Esophagus muscularis mucosa (tissue), 3 donors: ENCODE data around the gene DLG4.

Experiments
- POLR2A ChIP-seq: fragments of 450-650 bp; IDR thresholded peaks from one replicate; pipeline ENCODE4 v1.6.1; 2017; ENCODE audit warnings: antibody characterized with exemption, moderate library complexity, mild to moderate bottlenecking, low read depth
- TF ChIP-seq, protein P1 (sequence below), 3 experiments: fragments of 200-600 bp in 2 of 3; fragments of 450-650 bp in 1 of 3; sonication (generic) in 2 of 3; IDR thresholded peaks; one replicate each; pipeline ENCODE4 v1.5.1; 2017 to 2019; ENCODE audit warnings: antibody characterized with exemption in 3 of 3, mild to moderate bottlenecking in 2 of 3, moderate library complexity in 1 of 3

DNA sequence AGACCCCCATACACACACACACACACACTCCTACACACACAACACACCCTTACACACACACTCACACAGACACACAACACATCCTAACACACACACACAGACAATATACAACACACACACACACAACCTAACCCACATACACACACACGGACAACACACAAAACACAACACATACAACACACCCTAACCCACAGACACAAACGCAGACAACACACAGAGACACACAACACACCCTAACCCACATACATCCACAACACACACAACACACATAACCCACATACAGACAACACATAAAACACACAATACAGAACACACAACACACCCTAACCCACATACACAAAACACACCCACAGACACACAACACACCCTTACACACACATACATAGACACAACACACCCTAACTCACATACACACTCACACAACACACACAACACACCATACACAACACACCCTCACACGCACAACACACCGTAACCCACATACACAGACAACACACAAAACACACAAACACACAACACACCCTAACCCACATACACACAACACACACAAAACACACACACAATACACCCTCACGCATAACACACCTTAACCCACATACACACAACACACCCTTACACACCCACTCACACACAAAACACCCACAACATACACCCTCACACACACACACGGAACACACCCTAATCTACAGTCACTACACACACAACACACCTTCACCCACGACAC is 44.9 kb downstream of the DLG4 start:
- no peak for TF ChIP-seq POLR2A
- TF ChIP-seq, protein P1, sequence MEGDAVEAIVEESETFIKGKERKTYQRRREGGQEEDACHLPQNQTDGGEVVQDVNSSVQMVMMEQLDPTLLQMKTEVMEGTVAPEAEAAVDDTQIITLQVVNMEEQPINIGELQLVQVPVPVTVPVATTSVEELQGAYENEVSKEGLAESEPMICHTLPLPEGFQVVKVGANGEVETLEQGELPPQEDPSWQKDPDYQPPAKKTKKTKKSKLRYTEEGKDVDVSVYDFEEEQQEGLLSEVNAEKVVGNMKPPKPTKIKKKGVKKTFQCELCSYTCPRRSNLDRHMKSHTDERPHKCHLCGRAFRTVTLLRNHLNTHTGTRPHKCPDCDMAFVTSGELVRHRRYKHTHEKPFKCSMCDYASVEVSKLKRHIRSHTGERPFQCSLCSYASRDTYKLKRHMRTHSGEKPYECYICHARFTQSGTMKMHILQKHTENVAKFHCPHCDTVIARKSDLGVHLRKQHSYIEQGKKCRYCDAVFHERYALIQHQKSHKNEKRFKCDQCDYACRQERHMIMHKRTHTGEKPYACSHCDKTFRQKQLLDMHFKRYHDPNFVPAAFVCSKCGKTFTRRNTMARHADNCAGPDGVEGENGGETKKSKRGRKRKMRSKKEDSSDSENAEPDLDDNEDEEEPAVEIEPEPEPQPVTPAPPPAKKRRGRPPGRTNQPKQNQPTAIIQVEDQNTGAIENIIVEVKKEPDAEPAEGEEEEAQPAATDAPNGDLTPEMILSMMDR (IDR thresholded peaks at IDR 0.05), result no peak
